Adrenal gland (tissue), 5 donors: ENCODE data around the gene SOX1.

ENCODE experiments used
- POLR2A ChIP-seq, 2 donors: fragments of 450-650 bp; IDR thresholded peaks; one replicate each; pipeline ENCODE4 v1.6.1; 2017; ENCODE audit warnings: antibody characterized with exemption in 2 of 2, mild to moderate bottlenecking in 2 of 2, moderate library complexity in 1 of 2
- TF ChIP-seq, protein P1 (sequence below), 6 experiments: fragments of 450-650 bp in 4 of 6; fragments of 200-600 bp in 2 of 6; sonication (generic) in 1 of 6; IDR thresholded peaks; 1 replicate in 5 of 6; 2 replicates in 1 of 6; pipeline versions ENCODE4 v1.5.1 to v1.8.0; 2016 to 2021; ENCODE audit warnings: antibody characterized with exemption in 6 of 6, mild to moderate bottlenecking in 2 of 6, moderate library complexity in 1 of 6
- donor health status: DM: no; HTN: no; CAD: no.

DNA sequence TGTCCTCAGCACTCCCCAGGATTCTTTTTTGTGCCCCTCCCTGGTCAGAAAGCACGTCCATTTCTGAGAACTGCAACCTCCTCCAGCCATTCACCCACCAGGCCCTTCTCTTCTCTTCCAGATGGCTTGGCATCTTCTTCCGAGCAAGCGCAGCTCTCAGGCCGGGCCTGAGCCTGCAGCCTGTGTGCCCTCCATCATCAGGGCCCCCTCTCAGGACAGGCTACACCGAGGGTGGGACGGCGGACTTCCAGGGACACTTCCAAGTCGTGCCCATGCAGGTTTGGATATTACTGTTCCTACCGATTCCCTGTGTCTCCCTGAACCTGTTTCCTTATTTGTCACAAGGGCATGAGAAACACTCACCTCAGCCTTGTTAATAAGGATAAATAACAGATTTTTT is 28.4 kb downstream of the SOX1 start:
- TF ChIP-seq, protein P1, sequence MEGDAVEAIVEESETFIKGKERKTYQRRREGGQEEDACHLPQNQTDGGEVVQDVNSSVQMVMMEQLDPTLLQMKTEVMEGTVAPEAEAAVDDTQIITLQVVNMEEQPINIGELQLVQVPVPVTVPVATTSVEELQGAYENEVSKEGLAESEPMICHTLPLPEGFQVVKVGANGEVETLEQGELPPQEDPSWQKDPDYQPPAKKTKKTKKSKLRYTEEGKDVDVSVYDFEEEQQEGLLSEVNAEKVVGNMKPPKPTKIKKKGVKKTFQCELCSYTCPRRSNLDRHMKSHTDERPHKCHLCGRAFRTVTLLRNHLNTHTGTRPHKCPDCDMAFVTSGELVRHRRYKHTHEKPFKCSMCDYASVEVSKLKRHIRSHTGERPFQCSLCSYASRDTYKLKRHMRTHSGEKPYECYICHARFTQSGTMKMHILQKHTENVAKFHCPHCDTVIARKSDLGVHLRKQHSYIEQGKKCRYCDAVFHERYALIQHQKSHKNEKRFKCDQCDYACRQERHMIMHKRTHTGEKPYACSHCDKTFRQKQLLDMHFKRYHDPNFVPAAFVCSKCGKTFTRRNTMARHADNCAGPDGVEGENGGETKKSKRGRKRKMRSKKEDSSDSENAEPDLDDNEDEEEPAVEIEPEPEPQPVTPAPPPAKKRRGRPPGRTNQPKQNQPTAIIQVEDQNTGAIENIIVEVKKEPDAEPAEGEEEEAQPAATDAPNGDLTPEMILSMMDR (IDR thresholded peaks at IDR 0.05), result no peak
- no peak for TF ChIP-seq POLR2A (IDR thresholded peaks at IDR 0.05)
